Endodermal cell (in vitro differentiated cells): Measurements from ENCODE around the gene TMEM186. TPM values are rescaled to one million over a fixed set of nuclear protein-coding genes. Genes with fewer than 3 reads are reported as not detected.

Experiments used
- DNase-seq: peaks from one replicate; pipeline ENCODE4 v3.0.0-alpha.2; 2017
- H3K27ac ChIP-seq: 2 replicates; pipeline ENCODE4 v1.5.1; 2013; ENCODE audit warnings: mild to moderate bottlenecking, low read depth, low read length, moderate library complexity
- H3K27me3 ChIP-seq: 2 replicates; pipeline ENCODE4 v1.6.1; 2013; ENCODE audit warnings: mild to moderate bottlenecking, low read length, moderate library complexity; ENCODE audit not compliant: insufficient read depth, control insufficient read depth, poor library complexity, severe bottlenecking
- H3K36me3 ChIP-seq: 2 replicates; pipeline ENCODE4 v1.7.0; 2013; ENCODE audit warnings: mild to moderate bottlenecking, low read length, moderate library complexity; ENCODE audit not compliant: control insufficient read depth, insufficient read depth
- H3K4me1 ChIP-seq: one replicate; pipeline ENCODE4 v1.7.0; 2013; ENCODE audit warnings: low read length; ENCODE audit not compliant: control insufficient read depth, insufficient read depth
- H3K4me3 ChIP-seq: 2 replicates; pipeline ENCODE4 v1.5.1; 2013; ENCODE audit warnings: mild to moderate bottlenecking, low read length, moderate library complexity
- H3K9ac ChIP-seq: 2 replicates; pipeline ENCODE4 v1.6.1; 2013; ENCODE audit warnings: mild to moderate bottlenecking, low read length, moderate library complexity; ENCODE audit not compliant: poor library complexity, severe bottlenecking; ENCODE audit errors: extremely low read depth
- H3K9me3 ChIP-seq: 2 replicates; pipeline ENCODE4 v1.6.1; 2013; ENCODE audit warnings: mild to moderate bottlenecking, low read length, moderate library complexity; ENCODE audit not compliant: control insufficient read depth
- H3K27ac Mint-ChIP-seq: 2 replicates; pipeline ENCODE4 v1.8.0; 2020; ENCODE audit warnings: mixed read lengths
- H3K27me3 Mint-ChIP-seq: 2 replicates; pipeline ENCODE4 v1.8.0; 2021; ENCODE audit warnings: mild to moderate bottlenecking, mixed read lengths; ENCODE audit not compliant: insufficient read depth
- H3K36me3 Mint-ChIP-seq: 2 replicates; pipeline ENCODE4 v1.8.0; 2020; ENCODE audit warnings: low read depth, mixed read lengths
- H3K4me1 Mint-ChIP-seq: 2 replicates; pipeline ENCODE4 v1.8.0; 2020; ENCODE audit warnings: mixed read lengths
- H3K4me3 Mint-ChIP-seq: 2 replicates; pipeline ENCODE4 v1.8.0; 2020; ENCODE audit warnings: mild to moderate bottlenecking, moderate library complexity, mixed read lengths
- H3K9me3 Mint-ChIP-seq: 2 replicates; pipeline ENCODE4 v1.8.0; 2020; ENCODE audit warnings: mild to moderate bottlenecking, mixed read lengths
- CTCF ChIP-seq: fragments of 200-600 bp; sonication (generic); conservative IDR thresholded peaks from 2 replicates; pipeline ENCODE4 v1.5.0; 2021; ENCODE audit warnings: antibody characterized with exemption, mild to moderate bottlenecking
- WGBS, 2 experiments: methylation state at CpG; one replicate each; pipeline versions ENCODE4 v1.1.5 to v1.1.7; 2013; ENCODE audit warnings: missing lambda C conversion rate in 2 of 2, mixed read lengths in 1 of 2; ENCODE audit not compliant: insufficient coverage in 1 of 2, insufficient read length in 1 of 2; 5-methylcytosine and 5-hydroxymethylcytosine counted together
- total RNA-seq, 2 donors: library from RNA; stranded (reverse); fragmentation: NEBNext Ultra II Directional in 1 of 2; extraction: Animal tissue kit (Norgen Biotek cat#: 25700) in 1 of 2; gene quantifications; 2 replicates in 1 of 2; 3 replicates in 1 of 2; pipeline ENCODE4 v1.2.1, GENCODE V29; 2021

Gene TMEM186
- total RNA-seq, 2 donors from 2014 or later, result 10.9 to 14.0 TPM

- no peaks in the 10 kb centered on the region for H3K27me3 ChIP-seq
- Mint-ChIP-seq H3K27ac (no peak overlapping the region), H3K4me1 (peaks cover 13% of the 10 kb centered on the region), H3K9me3 (no peaks in the 10 kb centered on the region), H3K4me3 (no peak overlapping the region), H3K27me3 (no peaks in the 10 kb centered on the region), H3K36me3 (peaks cover 5% of the 10 kb centered on the region)
- TF ChIP-seq CTCF, result no peak
- peak overlapping the region; percentile 24 for H3K27ac ChIP-seq
- H3K4me1 ChIP-seq, result no peaks in the 10 kb centered on the region
- H3K36me3 ChIP-seq, result no peaks in the 10 kb centered on the region
- H3K9me3 ChIP-seq, result no peaks in the 10 kb centered on the region
- 90% methylated on average over 3 of the region's 3 CpGs; no CpG with 5 or more reads in 1 of the 2 experiments for WGBS, 2 experiments
- H3K9ac ChIP-seq, result no peak overlapping the region
- H3K4me3 ChIP-seq, result no peak overlapping the region
- peak; percentile 19 for DNase-seq
These were observed 34.4 kb downstream of the TMEM186 start for GRCh38 chr16:8763083-8763482.

- H3K27me3 ChIP-seq, result no peaks in the 10 kb centered on the region
- no peak overlapping the region for H3K9ac ChIP-seq
- no peaks in the 10 kb centered on the region for H3K4me1 ChIP-seq
- H3K36me3 ChIP-seq, result no peaks in the 10 kb centered on the region
- DNase-seq, result no peak
- no peak for TF ChIP-seq CTCF
- Mint-ChIP-seq H3K27me3 (no peaks in the 10 kb centered on the region), H3K36me3 (peaks cover 4% of the 10 kb centered on the region), H3K4me1 (peaks cover 13% of the 10 kb centered on the region), H3K4me3 (no peak overlapping the region), H3K9me3 (no peaks in the 10 kb centered on the region), H3K27ac (no peak overlapping the region)
- no peaks in the 10 kb centered on the region for H3K9me3 ChIP-seq
- WGBS, 2 experiments, result 92 to 94% methylated on average over 4 of the region's 4 CpGs
- H3K4me3 ChIP-seq, result no peak overlapping the region
- no peak overlapping the region for H3K27ac ChIP-seq
These were observed 35.2 kb downstream of the TMEM186 start for GRCh38 chr16:8762254-8762653.

GRCh38 chr16:8761078-8761477 is 36.4 kb downstream of the TMEM186 start:
- Histone ChIP-seq H3K9ac (no peak overlapping the region), H3K27me3 (no peaks in the 10 kb centered on the region), H3K27ac (no peak overlapping the region), H3K36me3 (no peaks in the 10 kb centered on the region), H3K4me1 (no peaks in the 10 kb centered on the region), H3K4me3 (no peak overlapping the region), H3K9me3 (no peaks in the 10 kb centered on the region)
- Mint-ChIP-seq H3K9me3 (no peaks in the 10 kb centered on the region), H3K4me1 (peaks cover 13% of the 10 kb centered on the region), H3K27ac (no peak overlapping the region), H3K27me3 (no peaks in the 10 kb centered on the region), H3K36me3 (peaks cover 4% of the 10 kb centered on the region), H3K4me3 (no peak overlapping the region)
- peak; percentile 24 for DNase-seq
- no peak for TF ChIP-seq CTCF
- WGBS, 2 experiments, result 89 to 91% methylated on average over 5 to 6 of the region's 6 CpGs
